ENCODE results near the gene MED8.

GRCh38 chr1:43350976-43351375, 38.6 kb downstream of the MED8 start:
- TF ChIP-seq CTCF (conservative IDR thresholded peaks at IDR 0.05; ENCODE audit: low read depth in 2 of 2) (no peak), POLR2AphosphoS5 (IDR thresholded peaks at IDR 0.05; ENCODE audit: low read depth) (no peak), EZH2 (IDR thresholded peaks at IDR 0.05; ENCODE audit: low read depth, unreplicated experiment) (no peak), CREB1 (CRISPR knock-in tag; IDR thresholded peaks at IDR 0.05; ENCODE audit: low read depth) (no peak), ZNF114 (CRISPR knock-in tag; IDR thresholded peaks at IDR 0.05) (no peak), JUNB (IDR thresholded peaks at IDR 0.05; ENCODE audit: unreplicated experiment) (no peak), REST (IDR thresholded peaks at IDR 0.05; ENCODE audit: unreplicated experiment) (no peak), EZH2phosphoT487 (IDR thresholded peaks at IDR 0.05; ENCODE audit: unreplicated experiment) (no peak), NANOG (IDR thresholded peaks at IDR 0.05; ENCODE audit: borderline replicate concordance) (no peak)

Measured in GM23338 (cell line).